ENCODE data around the gene CYTH1.
"Not testable (repeated sequence)": the region's sequence is repeated elsewhere in the genome, so short reads cannot be mapped to it uniquely, and the experiment has no call there.

Gene CYTH1

GRCh38 chr17:78785663-78786057, 3.6 kb upstream of the CYTH1 start:
- DNase-seq, result no peak

- DNase-seq, result peak; percentile 54
Observed at GRCh38 chr17:78785011-78785662, 3.1 kb upstream of the CYTH1 start.

- no peak for DNase-seq
Observed at GRCh38 chr17:78784352-78784751, 2.3 kb upstream of the CYTH1 start.

GRCh38 chr17:78783711-78784324, 1.7 kb upstream of the CYTH1 start:
- no peak for DNase-seq

- DNase-seq, result peak; percentile 46
Observed at GRCh38 chr17:78781104-78781892, 775 bp downstream of the CYTH1 start.

GRCh38 chr17:78780335-78780734, 1.7 kb downstream of the CYTH1 start:
- DNase-seq, result no peak

GRCh38 chr17:78779850-78780249, 2.2 kb downstream of the CYTH1 start:
- DNase-seq, result peak; percentile 85

GRCh38 chr17:78779286-78779651, 2.8 kb downstream of the CYTH1 start:
- DNase-seq, result not testable (repeated sequence)

- peak; percentile 64 for DNase-seq
Observed at GRCh38 chr17:78777881-78778280, 4.2 kb downstream of the CYTH1 start.

- DNase-seq, result peak; percentile 73
Observed at GRCh38 chr17:78774956-78775571, 7.0 kb downstream of the CYTH1 start.

GRCh38 chr17:78774453-78774852, 7.6 kb downstream of the CYTH1 start:
- no peak for DNase-seq

GRCh38 chr17:78771758-78772382, 10.2 kb downstream of the CYTH1 start:
- DNase-seq, result peak; percentile 46

GRCh38 chr17:78769196-78769773, 12.8 kb downstream of the CYTH1 start:
- DNase-seq, result peak; percentile 44

- DNase-seq, result no peak
Observed at GRCh38 chr17:78767806-78768205, 14.3 kb downstream of the CYTH1 start.

GRCh38 chr17:78766743-78767294, 15.3 kb downstream of the CYTH1 start:
- no peak for DNase-seq

- no peak for DNase-seq
Observed at GRCh38 chr17:78766225-78766624, 15.8 kb downstream of the CYTH1 start.

GRCh38 chr17:78765821-78766220, 16.3 kb downstream of the CYTH1 start:
- DNase-seq, result no peak

GRCh38 chr17:78764871-78765270, 17.2 kb downstream of the CYTH1 start:
- no peak for DNase-seq

GRCh38 chr17:78763561-78763960, 18.5 kb downstream of the CYTH1 start:
- no peak for DNase-seq

- peak; percentile 43 for DNase-seq
Observed at GRCh38 chr17:78761789-78762406, 20.2 kb downstream of the CYTH1 start.

- DNase-seq, result no peak
Observed at GRCh38 chr17:78759969-78760352, 22.1 kb downstream of the CYTH1 start.
